IMR-90 (cell line): ENCODE measurements around the gene C2CD4D. TPM values are rescaled to one million over a fixed set of nuclear protein-coding genes. Genes with fewer than 3 reads are reported as not detected.

Experiments
- ATAC-seq: fragments of 200-7000 bp; cut with Tn5 transposase; 2 replicates; pipeline ENCODE4 v1.9.1; 2020; ENCODE audit warnings: low read depth, mild to moderate bottlenecking, moderate library complexity
- BruUV-seq: library from RNA; stranded (reverse); fragments of 400-500 nt; replicated peaks from 2 replicates; lab custom pipeline; 2021; lab: Mats Ljungman, UMichigan
- CTCF ChIA-PET: fragments of 300-600 bp; formaldehyde crosslinking; extraction: SDS; loops from one replicate; lab custom pipeline; 2021; ENCODE audit warnings: antibody characterized with exemption; lab: Yijun Ruan, JAX
- POLR2A ChIA-PET: fragments of 300-600 bp; sonication (Branson Sonifier 250); formaldehyde crosslinking; loops from one replicate; lab custom pipeline; 2022; ENCODE audit warnings: antibody characterized with exemption; ENCODE audit not compliant: unreplicated experiment; lab: Charles Lee
- DNase-seq: peaks from one replicate; pipeline ENCODE4 v3.0.0; 2013
- H2AFZ ChIP-seq: replicated peaks from 2 replicates; pipeline ENCODE3; 2013; ENCODE audit warnings: low read length, mild to moderate bottlenecking; ENCODE audit not compliant: poor library complexity
- H2AK5ac ChIP-seq: 2 replicates; pipeline ENCODE4 v1.6.1; 2013; ENCODE audit warnings: low read depth, low read length, inconsistent platforms
- H2AK9ac ChIP-seq: replicated peaks from 2 replicates; pipeline ENCODE3; 2013; ENCODE audit warnings: mild to moderate bottlenecking, low read depth, low read length, moderate library complexity; ENCODE audit not compliant: poor library complexity
- H2BK120ac ChIP-seq: 2 replicates; pipeline ENCODE4 v1.6.1; 2013; ENCODE audit warnings: low read depth, low read length, inconsistent platforms
- H2BK15ac ChIP-seq: 3 replicates; pipeline ENCODE4 v1.6.1; 2013; ENCODE audit warnings: low read depth, low read length, inconsistent platforms
- H2BK20ac ChIP-seq: 2 replicates; pipeline ENCODE4 v1.6.1; 2013; ENCODE audit warnings: low read depth, mild to moderate bottlenecking, inconsistent platforms, low read length, moderate library complexity
- H2BK5ac ChIP-seq: 2 replicates; pipeline ENCODE4 v1.6.1; 2013; ENCODE audit warnings: mild to moderate bottlenecking, low read depth, low read length, inconsistent platforms; ENCODE audit not compliant: poor library complexity, severe bottlenecking
- H3K14ac ChIP-seq: replicated peaks from 2 replicates; pipeline ENCODE4 v1.6.1; 2013; ENCODE audit warnings: low read depth, low read length, inconsistent platforms
- H3K18ac ChIP-seq: 2 replicates; pipeline ENCODE4 v1.6.1; 2013; ENCODE audit warnings: low read depth, low read length, control low read depth
- H3K23ac ChIP-seq: 2 replicates; pipeline ENCODE4 v1.6.1; 2013; ENCODE audit warnings: low read depth, low read length, inconsistent platforms
- H3K27ac ChIP-seq: 2 replicates; pipeline ENCODE4 v1.5.1; 2013; ENCODE audit warnings: mild to moderate bottlenecking, control low read depth, low read length; ENCODE audit not compliant: insufficient read depth
- H3K27me3 ChIP-seq: 2 replicates; pipeline ENCODE4 v1.6.1; 2013; ENCODE audit warnings: low read length; ENCODE audit not compliant: control insufficient read depth, insufficient read depth
- H3K36me3 ChIP-seq: 2 replicates; pipeline ENCODE4 v1.6.1; 2013; ENCODE audit warnings: low read length, mixed read lengths; ENCODE audit not compliant: control insufficient read depth, insufficient read depth
- H3K4ac ChIP-seq: 2 replicates; pipeline ENCODE4 v1.6.1; 2013; ENCODE audit warnings: low read depth, low read length, inconsistent platforms
- H3K4me1 ChIP-seq: 2 replicates; pipeline ENCODE4 v1.6.1; 2013; ENCODE audit warnings: low read length, mixed read lengths; ENCODE audit not compliant: control insufficient read depth, insufficient read depth
- H3K4me2 ChIP-seq: 2 replicates; pipeline ENCODE4 v1.6.1; 2013; ENCODE audit warnings: low read depth, mild to moderate bottlenecking, control low read depth, low read length, moderate library complexity
- H3K4me3 ChIP-seq: 2 replicates; pipeline ENCODE4 v1.5.1; 2013; ENCODE audit warnings: low read depth, mild to moderate bottlenecking, control low read depth, low read length, moderate library complexity; ENCODE audit not compliant: insufficient read depth
- H3K56ac ChIP-seq: 2 replicates; pipeline ENCODE4 v1.6.1; 2013; ENCODE audit warnings: low read length, inconsistent platforms; ENCODE audit not compliant: insufficient read depth; ENCODE audit errors: extremely low read depth
- H3K79me1 ChIP-seq, 2 experiments: 2 replicates each; pipeline ENCODE4 v1.6.1; 2013; ENCODE audit warnings: low read length in 2 of 2, inconsistent platforms in 1 of 2, low read depth in 1 of 2
- H3K9ac ChIP-seq: 2 replicates; pipeline ENCODE4 v1.6.1; 2013; ENCODE audit warnings: low read depth, low read length, control low read depth
- H3K9me1 ChIP-seq: 2 replicates; pipeline ENCODE4 v1.6.1; 2013; ENCODE audit warnings: low read length, inconsistent platforms; ENCODE audit not compliant: insufficient read depth
- H3K9me3 ChIP-seq: 2 replicates; pipeline ENCODE4 v1.6.1; 2013; ENCODE audit warnings: low read length; ENCODE audit not compliant: control insufficient read depth, insufficient read depth
- H4K20me1 ChIP-seq: 2 replicates; pipeline ENCODE4 v1.6.1; 2013; ENCODE audit warnings: low read length, inconsistent platforms; ENCODE audit not compliant: insufficient read depth
- H4K5ac ChIP-seq: 2 replicates; pipeline ENCODE4 v1.6.1; 2013; ENCODE audit warnings: mild to moderate bottlenecking, low read depth, low read length, control low read depth
- H4K8ac ChIP-seq, 2 experiments: 2 replicates each; pipeline ENCODE4 v1.6.1; 2013; ENCODE audit warnings: low read depth in 2 of 2, low read length in 2 of 2, control low read depth in 1 of 2, inconsistent platforms in 1 of 2
- H4K91ac ChIP-seq: 2 replicates; pipeline ENCODE4 v1.6.1; 2013; ENCODE audit warnings: low read depth, low read length, inconsistent platforms; ENCODE audit not compliant: insufficient read depth
- FOS ChIP-seq: fragments of 150-350 bp; IDR thresholded peaks from 2 replicates; pipeline ENCODE4 v1.6.1; 2016; ENCODE audit warnings: low read depth, low read length
- MAFK ChIP-seq: IDR thresholded peaks from 2 replicates; pipeline ENCODE4 v1.6.1; 2012; ENCODE audit warnings: low read depth, low read length, improper control_type of control experiment
- MXI1 ChIP-seq: IDR thresholded peaks from 2 replicates; pipeline ENCODE4 v1.6.1; 2012; ENCODE audit warnings: low read depth, mild to moderate bottlenecking, low read length, moderate library complexity, borderline replicate concordance
- NFE2L2 ChIP-seq: fragments of 150-350 bp; IDR thresholded peaks from 2 replicates; pipeline ENCODE4 v1.6.1; 2016; ENCODE audit warnings: low read depth, mild to moderate bottlenecking, low read length
- POLR2A ChIP-seq: IDR thresholded peaks from 2 replicates; pipeline ENCODE4 v1.6.1; 2012; ENCODE audit warnings: mild to moderate bottlenecking, low read depth, low read length
- SMC3 ChIP-seq: fragments of 150-350 bp; IDR thresholded peaks from 2 replicates; pipeline ENCODE4 v1.6.1; 2016; ENCODE audit warnings: low read depth, mild to moderate bottlenecking, antibody characterized with exemption, low read length, moderate library complexity
- WGBS, 2 experiments: methylation state at CpG; one replicate each; pipeline versions ENCODE4 v1.1.5 to v1.1.7; 2013; ENCODE audit warnings: missing lambda C conversion rate in 2 of 2; ENCODE audit not compliant: insufficient read length in 1 of 2; ENCODE audit errors: extremely low coverage in 2 of 2; 5-methylcytosine and 5-hydroxymethylcytosine counted together
- dilution Hi-C: fragments of 300-500 bp; cut with HindIII; formaldehyde crosslinking; loops from one replicate; pipeline ENCODE4 v1.14.3; 2018; ENCODE audit warnings: low sequenced_read_pairs; ENCODE audit not compliant: unreplicated experiment
- in situ Hi-C: fragments of 300-500 bp; cut with MboI; formaldehyde crosslinking; loops from 3 replicates; pipeline ENCODE4 v1.14.3; 2019; ENCODE audit warnings: low sequenced_read_pairs, inconsistent platforms, mixed read lengths
- intact Hi-C: fragments of 100-400 bp; cut with micrococcal nuclease; formaldehyde crosslinking; loops from 2 replicates; pipeline ENCODE4 v1.10.0; 2022
- polyA plus RNA-seq, 3 experiments: library from polyadenylated mRNA; depleted of rRNA; stranded (reverse); fragments of >200 nt; gene quantifications; 2 replicates each; pipeline ENCODE4 v1.2.3, GENCODE V29; 2012; ENCODE audit warnings: low replicate concordance in 1 of 3
- total RNA-seq: library from RNA; depleted of rRNA; stranded (reverse); fragments of >200 nt; gene quantifications from 2 replicates; pipeline ENCODE4 v1.2.3, GENCODE V29; 2012

The C2CD4D gene
- total and polyA plus RNA-seq, 2 of the 4 experiments (the other 2 are of a cell fraction): not detected

DNA sequence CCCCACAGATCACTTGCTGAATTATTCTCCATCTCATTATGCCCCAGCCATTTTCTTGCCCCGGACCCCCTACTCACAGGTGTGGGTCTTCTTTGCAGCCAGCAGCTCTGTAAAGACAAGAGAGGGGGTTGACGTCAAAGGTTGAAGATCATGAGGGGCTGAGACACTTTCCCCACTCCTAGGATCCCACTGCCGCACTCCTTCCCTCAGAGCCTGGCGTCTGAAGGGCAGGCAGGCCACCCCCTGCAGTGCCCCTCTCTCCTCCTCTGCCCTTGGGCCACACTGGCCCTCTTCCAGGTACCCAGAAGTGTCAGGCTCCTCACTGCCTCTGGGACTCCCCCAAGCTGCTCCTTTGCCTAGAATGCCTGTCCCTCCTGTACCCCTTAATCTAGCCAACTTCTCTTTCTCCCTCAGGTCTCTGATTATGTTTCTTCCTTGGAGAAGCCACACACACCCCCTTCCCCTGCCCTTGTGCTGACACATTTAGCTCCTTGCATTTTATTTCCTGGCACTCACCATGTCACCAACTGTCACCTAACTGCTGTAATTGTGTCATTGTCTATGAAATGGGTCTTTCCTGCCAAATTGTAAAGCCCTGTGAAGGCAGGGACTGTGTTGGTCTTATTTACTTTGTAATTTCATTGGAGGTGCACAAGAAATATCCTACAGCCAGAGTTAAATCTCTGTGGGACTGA is 10.1 kb downstream of the C2CD4D start:
- ChIA-PET CTCF (no interaction called here), POLR2A (no interaction called here)
- TF ChIP-seq SMC3 (no peak), MAFK (no peak), MXI1 (no peak), FOS (no peak), POLR2A (no peak), NFE2L2 (no peak)

More for the DNA sequence above, 10.1 kb downstream of the C2CD4D start:
- Histone ChIP-seq H4K91ac (no peak overlapping the region), H4K5ac (no peak overlapping the region), H3K36me3 (no peaks in the 10 kb centered on the region), H3K18ac (no peak overlapping the region), H2BK5ac (no peak overlapping the region), H3K27me3 (peaks cover 57% of the 10 kb centered on the region), H3K23ac (no peak overlapping the region), H3K4me3 (no peak overlapping the region), H3K9me1 (no peaks in the 10 kb centered on the region), H2AFZ (no peak overlapping the region), H3K27ac (no peak overlapping the region), H2BK120ac (no peak overlapping the region), H3K14ac (no peak overlapping the region), H3K79me1 (no peaks in the 10 kb centered on the region), H3K4me1 (no peaks in the 10 kb centered on the region), H2BK15ac (no peak overlapping the region), H2AK5ac (no peak overlapping the region), H3K56ac (no peak overlapping the region), H3K9me3 (no peaks in the 10 kb centered on the region), H4K20me1 (no peaks in the 10 kb centered on the region), H3K9ac (no peak overlapping the region), H4K8ac (no peak overlapping the region), H3K4me2 (no peak overlapping the region), H3K4ac (no peak overlapping the region), H2AK9ac (no peak overlapping the region), H2BK20ac (no peak overlapping the region)
- dilution Hi-C loops (no loop called here), intact Hi-C loops (loop anchor here (10.0 kb wide), 1 partner anchor 285 kb away; the partner anchor contains the start of gene TUFT1), in situ Hi-C loops (no loop called here)
- ATAC-seq: no peak
- no peak for DNase-seq
- 54% methylated on average over 2 of the region's 4 CpGs; no CpG with 5 or more reads in 1 of the 2 experiments for WGBS, 2 experiments
- BruUV-seq: no TSS peak
